ENCODE results near the gene ZNF710. TPM values are rescaled to one million over a fixed set of nuclear protein-coding genes. Genes with fewer than 3 reads are reported as not detected.

The ZNF710 gene
- total RNA-seq, 1 donor from 2014 or later, result 129 TPM

DNA sequence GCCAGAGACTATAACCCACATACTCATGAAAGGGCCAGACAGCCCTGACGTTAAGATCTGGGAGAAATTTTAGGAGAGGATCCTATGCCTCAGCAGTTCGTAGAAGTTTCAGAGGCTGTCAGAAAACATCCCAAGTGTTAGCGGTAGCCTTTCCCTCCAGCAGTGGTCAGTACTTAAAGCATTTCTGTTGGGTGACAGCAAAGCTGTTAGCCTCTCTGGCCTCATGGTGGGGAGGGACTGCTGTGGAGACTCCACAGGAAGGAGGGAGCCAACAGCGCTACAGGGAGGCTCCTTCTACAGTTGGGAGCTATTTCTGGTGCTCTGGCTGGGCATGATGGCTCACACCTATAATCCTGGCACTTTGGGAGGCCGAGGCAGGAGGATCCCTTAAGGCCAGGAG lies 73.8 kb downstream of the ZNF710 start:
- H3K36me3 Mint-ChIP-seq (ENCODE audit: low read depth, unreplicated experiment), result peaks cover 26% of the 10 kb centered on the region
- peaks cover 7% of the 10 kb centered on the region for H3K27me3 Mint-ChIP-seq (ENCODE audit: unreplicated experiment)
- DNase-seq (ENCODE audit: low spot score), result no peak
- peak overlapping the region; percentile 5 for H3K4me3 Mint-ChIP-seq (ENCODE audit: unreplicated experiment)
- no peaks in the 10 kb centered on the region for H3K9me3 Mint-ChIP-seq (ENCODE audit: unreplicated experiment)
- no peak overlapping the region for H3K27ac Mint-ChIP-seq (ENCODE audit: unreplicated experiment)
- TF ChIP-seq, protein P1, sequence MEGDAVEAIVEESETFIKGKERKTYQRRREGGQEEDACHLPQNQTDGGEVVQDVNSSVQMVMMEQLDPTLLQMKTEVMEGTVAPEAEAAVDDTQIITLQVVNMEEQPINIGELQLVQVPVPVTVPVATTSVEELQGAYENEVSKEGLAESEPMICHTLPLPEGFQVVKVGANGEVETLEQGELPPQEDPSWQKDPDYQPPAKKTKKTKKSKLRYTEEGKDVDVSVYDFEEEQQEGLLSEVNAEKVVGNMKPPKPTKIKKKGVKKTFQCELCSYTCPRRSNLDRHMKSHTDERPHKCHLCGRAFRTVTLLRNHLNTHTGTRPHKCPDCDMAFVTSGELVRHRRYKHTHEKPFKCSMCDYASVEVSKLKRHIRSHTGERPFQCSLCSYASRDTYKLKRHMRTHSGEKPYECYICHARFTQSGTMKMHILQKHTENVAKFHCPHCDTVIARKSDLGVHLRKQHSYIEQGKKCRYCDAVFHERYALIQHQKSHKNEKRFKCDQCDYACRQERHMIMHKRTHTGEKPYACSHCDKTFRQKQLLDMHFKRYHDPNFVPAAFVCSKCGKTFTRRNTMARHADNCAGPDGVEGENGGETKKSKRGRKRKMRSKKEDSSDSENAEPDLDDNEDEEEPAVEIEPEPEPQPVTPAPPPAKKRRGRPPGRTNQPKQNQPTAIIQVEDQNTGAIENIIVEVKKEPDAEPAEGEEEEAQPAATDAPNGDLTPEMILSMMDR (IDR thresholded peaks at IDR 0.05; ENCODE audit: unreplicated experiment), result no peak
- peaks cover 3% of the 10 kb centered on the region for H3K4me1 Mint-ChIP-seq (ENCODE audit: unreplicated experiment)

DNA sequence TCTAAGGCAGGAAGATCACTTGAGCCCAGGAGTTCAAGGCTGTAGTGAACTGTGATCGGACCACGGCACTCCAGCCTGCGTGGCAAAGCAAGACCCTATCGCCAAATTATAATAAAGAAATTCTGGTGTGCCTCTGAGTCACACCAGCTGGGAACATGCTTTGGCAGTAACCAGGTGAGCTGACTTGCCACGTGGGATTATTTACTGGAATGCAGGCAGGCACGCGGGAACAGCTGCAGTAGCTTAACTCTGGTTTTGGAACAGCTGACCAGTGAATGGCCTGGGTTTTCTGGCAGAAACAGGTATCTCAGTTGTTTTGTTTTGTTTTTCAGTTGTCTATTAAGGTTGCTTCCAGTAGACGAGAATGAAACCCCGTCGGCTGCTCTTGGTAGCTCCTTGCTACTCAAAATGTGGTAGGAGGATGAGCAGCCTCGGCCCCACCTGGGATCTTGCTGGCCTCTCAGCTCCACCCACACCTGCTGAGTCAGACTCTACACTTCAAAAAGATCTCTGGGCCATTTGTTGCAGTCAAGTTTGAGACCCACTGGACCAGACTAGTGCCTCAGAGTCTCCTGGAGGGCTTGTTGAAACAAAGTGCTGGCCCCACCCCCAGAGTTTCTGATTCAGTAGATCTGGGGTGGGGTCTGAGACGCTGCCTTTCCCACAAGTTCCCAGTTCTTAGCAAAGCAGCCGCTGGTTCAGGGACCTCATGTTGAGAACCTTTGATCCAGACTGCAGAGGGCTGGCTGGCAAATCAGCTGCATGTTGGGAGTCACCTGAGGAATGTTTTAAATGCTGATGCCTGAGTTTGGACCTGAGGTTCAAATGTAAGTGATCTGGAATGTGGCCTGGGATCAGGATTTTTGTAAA lies 74.5 kb downstream of the ZNF710 start:
- peak overlapping the region; percentile 51 for H3K27ac Mint-ChIP-seq (ENCODE audit: unreplicated experiment)
- H3K36me3 Mint-ChIP-seq (ENCODE audit: low read depth, unreplicated experiment), result peaks cover 27% of the 10 kb centered on the region
- peaks cover 9% of the 10 kb centered on the region for H3K27me3 Mint-ChIP-seq (ENCODE audit: unreplicated experiment)
- no peak for DNase-seq (ENCODE audit: low spot score)
- TF ChIP-seq, protein P1 (IDR thresholded peaks at IDR 0.05; ENCODE audit: unreplicated experiment), result no peak
- H3K9me3 Mint-ChIP-seq (ENCODE audit: unreplicated experiment), result no peaks in the 10 kb centered on the region
- H3K4me1 Mint-ChIP-seq (ENCODE audit: unreplicated experiment), result peaks cover 4% of the 10 kb centered on the region
- H3K4me3 Mint-ChIP-seq (ENCODE audit: unreplicated experiment), result peak overlapping the region; percentile 37

DNA sequence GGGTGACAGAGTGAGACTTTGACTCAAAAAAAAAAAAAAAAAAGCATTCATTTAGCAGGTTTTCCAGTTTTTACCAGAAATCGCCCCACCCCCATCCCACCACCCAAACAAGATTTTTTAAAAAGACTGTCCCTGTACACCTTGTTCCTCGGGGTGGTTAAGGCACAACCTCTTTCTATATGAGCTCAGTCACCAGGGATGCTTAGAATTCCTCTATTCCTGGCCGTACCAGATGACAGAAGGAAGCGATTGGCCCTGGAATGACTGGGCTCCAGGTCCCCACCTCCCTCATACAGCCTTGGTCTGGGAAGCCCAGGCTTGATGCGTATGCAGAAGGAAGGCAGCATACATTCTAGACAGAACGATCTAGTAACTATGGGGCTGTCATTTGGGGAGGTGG lies 75.6 kb downstream of the ZNF710 start:
- Mint-ChIP-seq H3K36me3 (ENCODE audit: low read depth, unreplicated experiment) (peaks cover 33% of the 10 kb centered on the region), H3K9me3 (ENCODE audit: unreplicated experiment) (no peaks in the 10 kb centered on the region)

DNA sequence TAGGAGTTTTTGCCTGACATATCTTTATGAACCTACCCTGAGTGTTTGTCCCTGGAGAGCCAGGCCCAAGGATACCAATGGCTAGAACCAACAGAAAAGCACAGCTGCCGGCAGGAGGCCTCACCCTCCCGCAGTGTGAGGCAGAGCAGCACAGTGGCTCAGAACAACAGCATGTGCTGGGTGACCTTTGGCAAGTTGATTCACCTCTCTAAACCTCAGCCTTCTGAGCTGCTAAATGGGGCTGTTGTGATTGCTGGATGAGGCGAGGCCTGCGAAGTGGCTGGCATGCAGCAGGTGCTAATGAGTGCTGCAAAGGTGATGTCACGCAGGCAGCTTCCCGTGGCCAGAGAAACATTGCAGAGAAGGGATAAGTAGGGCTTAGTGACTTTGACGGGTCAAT lies 77.8 kb downstream of the ZNF710 start:
- H3K27ac Mint-ChIP-seq (ENCODE audit: unreplicated experiment), result peak overlapping the region; percentile 67

More for the DNA sequence above, 75.6 kb downstream of the ZNF710 start:
- H3K27me3 Mint-ChIP-seq (ENCODE audit: unreplicated experiment), result peaks cover 11% of the 10 kb centered on the region
- H3K4me1 Mint-ChIP-seq (ENCODE audit: unreplicated experiment), result peaks cover 7% of the 10 kb centered on the region
- TF ChIP-seq, protein P1 (IDR thresholded peaks at IDR 0.05; ENCODE audit: unreplicated experiment), result no peak
- no peak overlapping the region for H3K4me3 Mint-ChIP-seq (ENCODE audit: unreplicated experiment)
- no peak for DNase-seq (ENCODE audit: low spot score)
- no peak overlapping the region for H3K27ac Mint-ChIP-seq (ENCODE audit: unreplicated experiment)

More for the DNA sequence above, 77.8 kb downstream of the ZNF710 start:
- Mint-ChIP-seq H3K4me1 (ENCODE audit: unreplicated experiment) (peaks cover 16% of the 10 kb centered on the region), H3K36me3 (ENCODE audit: low read depth, unreplicated experiment) (peaks cover 26% of the 10 kb centered on the region), H3K27me3 (ENCODE audit: unreplicated experiment) (peaks cover 10% of the 10 kb centered on the region), H3K9me3 (ENCODE audit: unreplicated experiment) (no peaks in the 10 kb centered on the region), H3K4me3 (ENCODE audit: unreplicated experiment) (peak overlapping the region; percentile 47)
- TF ChIP-seq, protein P1 (IDR thresholded peaks at IDR 0.05; ENCODE audit: unreplicated experiment), result no peak
- no peak for DNase-seq (ENCODE audit: low spot score)
